Suppressor macrophage treated with lipopolysaccharide for 1 hour (primary cell): ENCODE data around the gene DNAJC15.

Source experiments
- DNase-seq, 3 donors: peaks; one replicate each; pipeline ENCODE4 v3.0.0-alpha.2; 2020 to 2022

Gene DNAJC15

DNA sequence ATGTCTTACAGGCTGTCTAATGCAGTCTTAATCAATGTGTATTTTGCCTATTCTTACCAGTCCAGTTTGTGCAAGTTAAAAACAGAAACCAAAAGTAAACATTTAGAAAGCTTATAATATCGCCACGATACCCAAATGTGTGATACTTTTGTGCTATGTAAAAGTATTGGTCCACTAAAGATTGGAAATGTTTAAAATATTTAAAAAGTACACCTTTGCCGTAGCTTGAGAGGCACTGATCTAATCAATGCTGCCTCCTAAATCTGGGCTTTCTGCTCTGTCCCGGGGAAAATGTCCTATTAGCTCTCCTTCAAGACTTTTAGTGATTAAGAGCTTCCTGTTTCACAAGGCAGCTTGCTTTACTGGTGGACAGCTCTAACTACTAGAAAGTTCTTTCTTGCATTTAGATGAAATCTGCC lies 64.7 kb downstream of the DNAJC15 start:
- peak; percentile 39 to 58 (median 50) for DNase-seq

DNA sequence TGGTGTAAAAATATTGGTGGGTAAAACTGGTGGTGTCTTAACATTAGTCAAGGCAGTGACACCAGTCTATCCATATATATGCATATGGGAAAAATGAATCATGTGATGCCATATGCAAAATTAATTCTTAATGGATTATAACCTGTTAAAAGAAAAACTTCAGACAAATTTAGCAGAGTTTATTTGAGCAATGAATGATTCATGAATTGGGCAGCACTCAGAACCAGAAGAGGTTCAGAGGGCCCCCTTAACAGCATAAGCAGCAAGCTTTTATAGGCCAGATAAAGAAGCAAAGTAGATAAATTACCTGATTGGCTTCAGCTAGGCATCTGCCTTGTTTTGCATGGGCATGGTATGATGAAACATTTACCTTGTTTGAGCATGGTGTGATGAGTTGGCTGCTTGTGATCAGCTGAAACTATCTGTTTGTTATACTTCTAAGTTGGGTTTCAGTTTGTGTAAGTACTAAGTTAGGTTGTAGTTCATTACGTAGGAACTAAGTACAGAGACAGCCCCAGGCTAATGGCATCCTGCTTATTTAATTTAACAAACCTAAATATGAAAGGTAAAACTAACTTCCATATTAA lies 66.6 kb downstream of the DNAJC15 start:
- no peak for DNase-seq

- DNase-seq = no peak
Observed at GRCh38 chr13:43094901-43095300, 71.5 kb downstream of the DNAJC15 start.

DNA sequence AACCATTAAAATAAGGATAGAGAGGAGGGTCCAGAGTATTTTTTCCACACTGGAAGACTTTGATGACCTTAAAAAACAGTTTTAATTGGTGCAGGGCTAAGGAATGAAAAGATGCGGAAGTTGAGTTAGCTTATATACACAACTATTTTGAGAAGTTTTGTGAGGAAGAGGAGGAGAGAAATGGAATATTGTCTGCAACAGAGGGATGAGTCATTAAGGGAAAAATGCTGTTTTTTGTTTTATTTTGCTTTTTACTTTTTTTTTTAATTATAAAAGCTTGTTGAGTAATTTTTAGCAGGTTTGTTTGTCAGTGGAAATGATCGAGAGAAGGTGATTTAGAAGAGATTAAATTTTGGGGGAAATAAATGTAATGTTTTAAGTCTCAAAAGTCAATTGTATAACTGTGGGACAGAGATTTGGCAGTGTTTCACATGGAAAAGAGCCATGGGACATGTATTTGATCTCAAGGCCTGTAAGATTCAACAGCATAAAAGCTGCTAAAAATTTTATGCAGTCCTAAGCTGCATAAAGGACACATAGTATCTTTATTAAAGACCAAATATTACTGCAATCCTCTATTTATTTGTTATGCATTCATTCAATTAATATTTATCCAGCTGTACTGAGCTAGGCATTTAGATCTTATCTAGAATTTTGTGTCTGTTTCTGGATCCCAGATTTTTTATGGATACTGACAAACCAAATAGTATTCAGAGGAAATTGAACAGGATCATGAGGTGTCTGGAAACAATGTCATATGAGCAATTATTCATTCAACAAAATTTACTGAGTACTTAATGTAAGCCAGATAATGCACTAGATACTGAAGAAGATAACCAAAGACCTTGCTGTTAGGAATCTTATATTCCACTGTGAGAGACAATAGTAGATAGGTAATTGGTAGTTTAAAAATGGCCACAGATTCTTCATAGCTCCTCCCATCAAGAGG lies 72.7 kb downstream of the DNAJC15 start:
- DNase-seq = no peak

GRCh38 chr13:43100667-43101066 lies 77.3 kb downstream of the DNAJC15 start:
- DNase-seq = no peak

- no peak for DNase-seq
Observed at GRCh38 chr13:43102304-43102703, 78.9 kb downstream of the DNAJC15 start.

- no peak for DNase-seq
Observed at GRCh38 chr13:43107780-43108179, 84.4 kb downstream of the DNAJC15 start.

- no peak for DNase-seq
Observed at GRCh38 chr13:43110036-43110435, 86.7 kb downstream of the DNAJC15 start.

DNA sequence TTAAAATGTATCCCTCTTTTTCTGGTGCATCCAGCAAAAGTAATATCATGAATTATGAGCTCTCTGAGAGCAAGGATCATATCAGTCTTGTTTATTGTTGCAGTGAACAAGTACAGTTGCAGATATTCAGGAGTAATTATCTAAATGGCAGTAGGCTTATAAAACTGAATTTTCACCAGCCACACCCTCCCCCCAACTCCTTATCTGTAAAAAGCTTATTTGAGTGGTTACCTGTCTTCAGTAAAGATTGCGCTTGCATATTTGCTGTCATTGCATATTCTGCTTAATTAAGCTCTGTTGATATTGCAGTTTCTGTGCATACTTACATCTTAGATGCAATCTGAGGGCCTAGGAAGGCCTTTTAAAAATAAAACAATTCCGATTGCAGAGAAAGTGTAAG lies 87.3 kb downstream of the DNAJC15 start:
- DNase-seq = no peak

DNA sequence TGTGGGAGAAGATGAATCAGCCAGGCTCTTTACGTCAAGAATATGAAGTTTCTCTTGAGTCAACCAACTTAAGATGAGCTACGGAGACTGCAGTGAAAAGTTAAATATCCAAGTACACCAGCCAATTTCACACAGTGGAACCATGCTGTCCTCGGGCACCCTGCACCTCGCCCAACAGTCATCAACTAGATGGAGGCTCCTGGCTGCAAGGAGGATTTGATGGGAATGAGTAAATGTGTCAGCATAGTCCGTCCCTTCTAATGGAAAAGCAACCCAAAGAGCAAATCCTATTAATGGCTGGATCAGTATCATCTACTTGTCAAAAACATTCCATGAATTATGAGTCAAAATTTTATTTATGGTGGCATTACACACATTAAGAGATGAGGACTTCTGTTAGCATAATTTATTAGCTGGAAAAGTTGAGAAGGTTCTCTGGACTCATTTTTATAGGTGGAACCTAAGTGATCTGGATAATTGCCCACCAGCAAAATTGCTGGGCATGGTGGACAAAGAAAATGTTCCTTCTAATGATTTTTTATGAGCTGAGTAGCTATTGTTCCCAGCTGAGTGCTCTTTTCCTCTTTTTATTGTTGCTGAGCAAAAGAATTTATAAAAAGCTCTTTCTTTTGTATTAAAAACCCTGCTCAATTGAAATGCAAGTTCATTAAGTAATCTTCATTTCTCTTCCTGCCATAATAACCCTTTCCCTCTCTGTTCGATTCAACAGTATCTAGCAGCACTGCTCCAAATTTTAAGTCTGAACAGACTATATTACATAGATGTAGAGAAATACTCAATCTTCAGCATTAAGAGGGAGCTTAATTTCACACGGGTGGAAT lies 88.4 kb downstream of the DNAJC15 start:
- no peak for DNase-seq

- no peak for DNase-seq
Observed at GRCh38 chr13:43113603-43114002, 90.2 kb downstream of the DNAJC15 start.

DNA sequence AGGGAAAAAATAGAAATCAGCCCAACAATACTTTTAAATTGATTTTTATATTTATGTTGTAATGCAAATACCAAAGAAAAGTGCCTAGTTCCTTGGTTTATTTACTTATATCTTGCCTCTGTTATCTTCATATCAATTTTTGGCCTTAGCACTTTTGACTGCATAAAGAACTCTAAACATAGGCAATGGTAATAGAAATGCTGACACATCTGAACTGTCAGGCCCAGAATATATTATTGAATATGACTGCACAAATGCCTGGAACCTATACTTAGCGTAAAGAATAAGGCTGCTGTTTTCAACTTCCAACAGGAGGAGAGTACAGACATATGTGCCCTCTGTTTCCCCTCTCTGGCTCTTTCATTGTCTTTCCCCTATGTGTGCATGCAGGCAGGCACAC lies 91.1 kb downstream of the DNAJC15 start:
- no peak for DNase-seq

DNA sequence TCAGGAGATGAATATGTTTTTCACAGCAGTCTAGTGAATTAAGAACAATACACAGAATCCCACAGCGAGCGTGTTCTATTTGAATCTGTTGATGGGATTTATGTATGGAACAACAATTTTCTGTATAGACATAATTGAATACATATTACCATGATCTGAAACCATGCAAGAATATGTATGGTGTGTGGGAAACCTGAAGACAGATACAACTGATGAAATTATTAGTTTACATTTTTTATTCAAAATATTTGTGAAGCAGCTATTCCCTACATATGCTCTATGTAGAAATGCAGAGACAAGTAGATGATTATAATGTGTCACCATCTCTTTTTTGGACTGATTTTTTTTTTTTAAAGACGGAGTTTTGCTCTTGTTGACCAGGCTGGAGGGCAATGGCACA lies 91.8 kb downstream of the DNAJC15 start:
- DNase-seq = no peak

DNA sequence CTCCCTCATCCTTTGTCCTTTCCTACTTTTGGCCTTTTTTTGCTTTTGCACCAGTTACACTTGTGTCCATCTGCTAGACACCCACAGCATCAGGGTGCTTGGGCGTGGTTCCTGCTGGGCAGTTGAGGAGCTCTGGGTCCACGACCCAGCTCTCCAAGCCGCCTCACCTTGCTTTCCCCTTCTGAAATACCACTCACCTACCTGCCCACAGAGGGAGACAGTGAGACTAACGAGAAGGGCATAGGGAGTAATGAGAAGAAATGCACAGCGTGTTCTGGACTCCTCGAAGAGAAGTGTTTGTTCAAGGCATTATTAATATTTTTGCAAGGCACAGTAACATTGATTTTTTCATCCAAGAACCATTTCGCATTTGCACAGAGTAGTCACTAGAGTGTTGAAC lies 92.9 kb downstream of the DNAJC15 start:
- no peak for DNase-seq

GRCh38 chr13:43118521-43118920 lies 95.1 kb downstream of the DNAJC15 start:
- no peak for DNase-seq

GRCh38 chr13:43119206-43119605 lies 95.8 kb downstream of the DNAJC15 start:
- no peak for DNase-seq

DNA sequence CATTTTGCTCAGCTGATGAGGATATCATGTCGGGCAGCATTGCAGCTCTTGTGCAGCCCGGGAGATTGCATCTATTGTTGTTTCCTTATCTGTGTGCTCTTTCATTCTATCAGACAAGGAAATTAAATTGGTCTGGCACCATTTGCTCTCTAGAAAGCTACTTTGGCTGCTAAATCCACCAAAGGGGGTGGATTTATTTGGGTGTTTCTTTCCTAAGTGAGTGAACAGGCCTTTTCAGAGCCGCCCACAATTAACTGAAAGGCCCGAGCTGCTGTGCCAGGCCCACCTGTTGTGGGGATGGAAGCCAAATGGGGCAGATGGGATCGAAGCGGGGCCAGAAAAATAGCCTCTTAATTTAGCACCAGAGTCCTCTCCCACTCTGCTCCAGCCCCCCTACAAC lies 99.4 kb downstream of the DNAJC15 start:
- no peak for DNase-seq

- DNase-seq = no peak
Observed at GRCh38 chr13:43123856-43124255, 100.5 kb downstream of the DNAJC15 start.

DNA sequence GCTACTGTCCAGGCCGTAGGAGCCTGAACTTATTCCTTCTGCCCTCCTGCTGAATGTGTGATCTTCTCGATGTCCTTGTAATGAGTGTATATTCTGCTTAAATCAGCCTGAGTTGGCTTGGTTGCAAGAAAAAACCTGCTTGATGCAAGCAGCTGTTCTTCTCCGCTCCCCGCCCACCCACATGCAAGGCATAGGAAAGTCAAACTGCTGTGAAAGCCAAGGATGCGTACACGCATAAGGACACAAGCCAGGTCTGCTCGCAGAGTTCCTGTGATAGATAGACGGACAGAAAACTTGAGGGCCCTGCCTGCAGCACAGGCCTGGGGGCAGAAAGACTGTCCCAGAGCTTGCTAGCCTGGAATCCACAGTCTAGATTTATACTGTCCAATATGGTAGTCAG lies 101.1 kb downstream of the DNAJC15 start:
- DNase-seq = no peak

DNA sequence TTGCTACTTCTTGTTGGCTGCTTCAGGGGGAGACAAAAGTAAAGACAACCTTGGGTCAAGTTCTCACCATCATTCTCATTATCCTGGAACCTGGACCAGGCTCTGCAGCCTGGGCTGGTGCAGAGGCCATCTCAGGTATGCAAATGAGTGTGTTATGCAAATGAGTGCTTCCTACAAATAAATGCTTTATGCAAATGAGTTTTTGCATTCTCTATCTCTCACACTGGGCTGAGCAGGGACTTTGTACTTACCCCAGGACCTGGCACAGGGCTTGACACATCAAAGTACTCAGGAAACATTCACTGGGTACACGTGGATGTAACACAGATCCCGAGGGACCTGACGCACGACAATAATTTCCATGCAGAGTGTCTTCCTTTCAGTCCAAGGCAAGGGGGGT lies 103.0 kb downstream of the DNAJC15 start:
- DNase-seq = no peak

DNA sequence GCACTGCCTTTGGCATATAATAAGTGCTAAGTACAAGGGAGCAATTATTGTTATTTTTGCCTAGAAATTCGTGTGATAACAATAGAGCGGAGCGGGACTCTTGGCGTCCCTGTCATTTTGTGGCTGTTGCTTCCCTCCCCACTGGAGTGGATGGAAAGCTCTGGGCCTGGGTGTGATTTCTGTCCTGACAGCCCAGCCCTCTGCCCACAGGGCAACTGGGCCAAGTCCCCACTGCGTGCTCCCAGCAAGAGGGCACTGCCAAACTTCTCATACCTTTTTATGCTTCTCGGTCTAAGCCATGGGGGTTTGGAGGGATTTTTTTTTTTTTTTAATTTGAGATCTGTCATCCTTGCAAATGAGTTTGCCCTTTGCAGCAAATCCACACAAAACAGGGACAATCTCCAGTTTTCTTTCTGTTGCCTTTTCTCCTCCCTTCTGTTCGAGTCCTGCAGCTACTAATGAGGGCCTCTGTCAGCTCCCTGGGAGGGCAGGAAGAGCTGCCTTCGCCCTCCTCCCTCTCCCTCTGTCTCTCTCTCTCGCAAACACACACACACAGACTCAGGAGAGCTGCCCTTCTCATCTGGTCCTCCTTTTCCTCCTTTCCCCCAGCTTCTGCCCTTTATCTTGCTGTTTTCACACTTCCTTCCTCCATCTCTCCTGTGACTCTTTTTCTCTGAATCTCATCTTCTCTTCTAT lies 103.9 kb downstream of the DNAJC15 start:
- DNase-seq = no peak

- DNase-seq = no peak
Observed at GRCh38 chr13:43127827-43128226, 104.4 kb downstream of the DNAJC15 start.

DNA sequence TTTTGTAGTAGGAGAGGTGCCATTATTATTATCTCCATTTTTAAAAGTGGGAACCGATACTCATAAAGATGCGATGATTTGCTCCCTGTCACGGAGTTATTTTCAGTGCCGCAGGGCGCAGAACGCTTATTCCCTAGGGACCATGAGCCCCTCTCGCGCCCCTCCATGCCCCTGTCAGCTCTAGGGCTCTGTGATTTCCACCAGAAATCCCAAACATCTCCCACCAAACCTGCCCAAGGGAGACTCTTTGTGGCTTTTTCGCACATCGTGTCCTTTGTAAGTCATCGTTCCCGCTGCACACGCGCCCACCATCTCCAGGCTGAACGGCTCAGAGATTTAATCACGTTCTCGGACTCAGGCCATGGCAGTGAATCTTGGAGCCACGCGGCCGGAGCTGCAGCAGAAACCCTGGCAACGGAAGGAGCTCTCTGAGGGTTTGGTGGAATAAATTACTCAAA lies 105.1 kb downstream of the DNAJC15 start:
- DNase-seq = no peak
